Mesenchymal stem cell (in vitro differentiated cells and primary cell): ENCODE results near the gene RNF227.

Experiments used
- DNase-seq: peaks from one replicate; pipeline ENCODE4 v3.0.0-alpha.2; 2013
- H2AFZ ChIP-seq: one replicate; pipeline ENCODE4 v1.6.1; 2013; ENCODE audit warnings: low read depth, mild to moderate bottlenecking, control low read depth, inconsistent platforms, low read length, moderate library complexity
- H2AK5ac ChIP-seq: 2 replicates; pipeline ENCODE4 v1.6.1; 2013; ENCODE audit warnings: low read length, moderate library complexity, mild to moderate bottlenecking, inconsistent platforms; ENCODE audit not compliant: severe bottlenecking
- H2BK120ac ChIP-seq: one replicate; pipeline ENCODE4 v1.6.1; 2013; ENCODE audit warnings: low read depth, mild to moderate bottlenecking, inconsistent platforms, low read length, moderate library complexity
- H2BK12ac ChIP-seq, 2 experiments: one replicate each; pipeline ENCODE4 v1.6.1; 2013; ENCODE audit warnings: inconsistent platforms in 2 of 2, low read length in 2 of 2, mild to moderate bottlenecking in 2 of 2, moderate library complexity in 2 of 2, control low read depth in 1 of 2
- H2BK15ac ChIP-seq: one replicate; pipeline ENCODE4 v1.6.1; 2013; ENCODE audit warnings: mild to moderate bottlenecking, low read depth, inconsistent platforms; ENCODE audit not compliant: poor library complexity, severe bottlenecking
- H2BK5ac ChIP-seq: 2 replicates; pipeline ENCODE4 v1.6.1; 2013; ENCODE audit warnings: low read depth, mild to moderate bottlenecking, low read length, control low read depth, inconsistent platforms; ENCODE audit not compliant: poor library complexity, severe bottlenecking
- H3K14ac ChIP-seq, 2 experiments: one replicate each; pipeline ENCODE4 v1.6.1; 2013; ENCODE audit warnings: inconsistent platforms in 2 of 2, low read length in 2 of 2, control low read depth in 1 of 2, mild to moderate bottlenecking in 1 of 2, moderate library complexity in 1 of 2
- H3K18ac ChIP-seq, 2 experiments: one replicate each; pipeline ENCODE4 v1.6.1; 2013; ENCODE audit warnings: inconsistent platforms in 2 of 2, low read length in 2 of 2, control low read depth in 1 of 2, low read depth in 1 of 2, mild to moderate bottlenecking in 1 of 2
- H3K23ac ChIP-seq, 2 experiments: one replicate each; pipeline ENCODE4 v1.6.1; 2013; ENCODE audit warnings: inconsistent platforms in 2 of 2, low read length in 2 of 2, mild to moderate bottlenecking in 2 of 2, moderate library complexity in 2 of 2, control low read depth in 1 of 2
- H3K27ac ChIP-seq: 2 replicates; pipeline ENCODE4 v1.5.1; 2013; ENCODE audit warnings: mild to moderate bottlenecking, moderate library complexity, low read length, control low read depth, inconsistent platforms; ENCODE audit not compliant: poor library complexity, severe bottlenecking
- H3K27me3 ChIP-seq, 2 experiments: 2 replicates each; pipeline versions ENCODE4 v1.6.1 to v1.7.0; 2013; ENCODE audit warnings: low read length in 2 of 2, mild to moderate bottlenecking in 2 of 2, moderate library complexity in 2 of 2, control low read depth in 1 of 2, inconsistent platforms in 1 of 2; ENCODE audit not compliant: control insufficient read depth in 1 of 2, insufficient read depth in 1 of 2
- H3K36me3 ChIP-seq, 2 experiments: 2 replicates each; pipeline versions ENCODE4 v1.6.1 to v1.7.0; 2013; ENCODE audit warnings: low read length in 2 of 2, control low read depth in 1 of 2, inconsistent platforms in 1 of 2, low read depth in 1 of 2, mild to moderate bottlenecking in 1 of 2; ENCODE audit not compliant: insufficient read depth in 2 of 2, control insufficient read depth in 1 of 2
- H3K4ac ChIP-seq, 2 experiments: one replicate each; pipeline ENCODE4 v1.6.1; 2013; ENCODE audit warnings: inconsistent platforms in 2 of 2, low read length in 2 of 2, mild to moderate bottlenecking in 2 of 2, moderate library complexity in 2 of 2, control low read depth in 1 of 2, low read depth in 1 of 2
- H3K4me1 ChIP-seq: 2 replicates; pipeline ENCODE4 v1.6.1; 2013; ENCODE audit warnings: low read depth, low read length, control low read depth; ENCODE audit not compliant: control insufficient read depth, insufficient read depth
- H3K4me2 ChIP-seq: 2 replicates; pipeline ENCODE4 v1.6.1; 2013; ENCODE audit warnings: low read length, mild to moderate bottlenecking, inconsistent platforms; ENCODE audit not compliant: poor library complexity, severe bottlenecking
- H3K4me3 ChIP-seq, 2 experiments: 2 replicates each; pipeline versions ENCODE4 v1.5.1 to v1.7.0; 2013; ENCODE audit warnings: low read length in 2 of 2, mild to moderate bottlenecking in 2 of 2, control low read depth in 1 of 2, low read depth in 1 of 2; ENCODE audit not compliant: insufficient read depth in 1 of 2
- H3K79me1 ChIP-seq: replicated peaks from 2 replicates; pipeline ENCODE4 v1.6.1; 2013; ENCODE audit warnings: mild to moderate bottlenecking, control low read depth, low read length, inconsistent platforms; ENCODE audit not compliant: poor library complexity, severe bottlenecking
- H3K9ac ChIP-seq: 2 replicates; pipeline ENCODE4 v1.7.0; 2013; ENCODE audit warnings: mild to moderate bottlenecking, low read length, moderate library complexity
- H3K9me3 ChIP-seq: 2 replicates; pipeline ENCODE4 v1.7.0; 2013; ENCODE audit warnings: mild to moderate bottlenecking, low read length; ENCODE audit not compliant: control insufficient read depth
- H4K8ac ChIP-seq: one replicate; pipeline ENCODE4 v1.6.1; 2013; ENCODE audit warnings: inconsistent platforms, mild to moderate bottlenecking, low read length, moderate library complexity
- H4K91ac ChIP-seq: one replicate; pipeline ENCODE4 v1.6.1; 2013; ENCODE audit warnings: mild to moderate bottlenecking, low read length, inconsistent platforms
- WGBS: methylation state at CpG from one replicate; pipeline ENCODE4 v1.1.7; 2013; ENCODE audit warnings: mixed read lengths; 5-methylcytosine and 5-hydroxymethylcytosine counted together

The RNF227 gene

DNA sequence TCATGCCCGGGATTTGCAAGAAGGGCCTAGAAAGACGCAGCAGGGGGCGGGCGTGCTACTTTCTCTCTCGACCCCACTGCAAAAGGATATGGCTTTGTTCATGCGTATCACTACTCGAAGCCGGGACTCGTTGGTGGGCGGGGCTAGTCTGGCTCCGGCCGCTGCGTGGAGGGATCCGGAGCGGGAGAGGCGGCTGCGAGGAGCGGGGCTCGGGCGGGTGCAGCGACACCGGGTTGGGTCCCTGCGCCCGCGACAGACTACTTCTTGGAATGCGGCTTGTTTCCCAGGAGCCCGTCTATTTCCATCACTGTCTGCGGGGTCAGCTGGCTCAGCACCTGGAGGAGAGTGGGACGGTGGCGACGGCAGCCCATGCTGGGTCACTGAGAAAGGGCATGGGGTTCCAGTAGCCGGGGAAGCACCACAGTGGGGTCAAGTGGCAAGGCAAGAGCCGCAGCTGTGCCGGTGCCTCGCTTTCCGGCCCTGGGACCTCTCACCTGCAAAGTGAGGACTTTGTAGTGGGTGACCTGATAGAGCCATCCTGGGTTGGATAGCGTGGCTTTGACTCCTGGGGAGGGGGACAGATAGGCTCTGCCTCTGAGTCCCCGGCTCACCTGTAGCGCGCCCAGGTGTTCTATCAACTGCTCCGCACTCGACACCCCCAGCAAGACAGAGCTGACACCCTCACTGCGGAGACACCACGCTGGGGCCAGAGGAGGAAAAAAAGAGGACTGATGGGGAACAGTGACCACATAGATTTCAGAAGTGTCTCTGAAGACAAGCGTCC is 6.9 kb upstream of the RNF227 start:
- H3K23ac ChIP-seq, result no peak overlapping the region
- peak overlapping the region in 1 of 2 experiments; percentile 21 for H2BK12ac ChIP-seq
- H3K4me3 ChIP-seq, result peak overlapping the region in 1 of 2 experiments; percentile 85
- no peaks in the 10 kb centered on the region for H3K9me3 ChIP-seq
- H3K27me3 ChIP-seq, result no peaks in the 10 kb centered on the region
- peak overlapping the region; percentile 58 to 84 for H3K18ac ChIP-seq
- WGBS, result 28% methylated on average over 45 of the region's 45 CpGs
- H3K79me1 ChIP-seq, result no peaks in the 10 kb centered on the region
- H3K4me2 ChIP-seq, result peak overlapping the region; percentile 46
- H3K14ac ChIP-seq, result no peak overlapping the region
- DNase-seq, result peak; percentile 78
- no peak overlapping the region for H2BK5ac ChIP-seq
- peak overlapping the region; percentile 83 for H4K8ac ChIP-seq
- peaks cover 6% of the 10 kb centered on the region for H3K4me1 ChIP-seq
- peak overlapping the region; percentile 84 for H3K9ac ChIP-seq
- H2AFZ ChIP-seq, result peak overlapping the region; percentile 30
- peaks cover 0 to 2% of the 10 kb centered on the region in 2 experiments for H3K36me3 ChIP-seq
- peak overlapping the region; percentile 22 to 24 for H3K4ac ChIP-seq
- H4K91ac ChIP-seq, result peak overlapping the region; percentile 78
- H2BK120ac ChIP-seq, result no peak overlapping the region
- no peak overlapping the region for H3K27ac ChIP-seq
- peak overlapping the region; percentile 83 for H2BK15ac ChIP-seq
- no peak overlapping the region for H2AK5ac ChIP-seq

GRCh38 chr17:7922269-7922844 is 6.3 kb upstream of the RNF227 start:
- H2AK5ac ChIP-seq, result no peak overlapping the region
- peak overlapping the region; percentile 83 for H2BK15ac ChIP-seq
- H3K27me3 ChIP-seq, result no peaks in the 10 kb centered on the region
- H3K18ac ChIP-seq, result peak overlapping the region; percentile 48 to 58
- H3K27ac ChIP-seq, result no peak overlapping the region
- no peak overlapping the region for H2BK5ac ChIP-seq
- peak overlapping the region in 1 of 2 experiments; percentile 20 for H3K14ac ChIP-seq
- peak overlapping the region; percentile 83 for H4K8ac ChIP-seq
- H3K4me1 ChIP-seq, result peaks cover 6% of the 10 kb centered on the region
- peak overlapping the region in 1 of 2 experiments; percentile 49 for H2BK12ac ChIP-seq
- H2AFZ ChIP-seq, result peak overlapping the region; percentile 68
- H4K91ac ChIP-seq, result peak overlapping the region; percentile 78
- no peaks in the 10 kb centered on the region for H3K36me3 ChIP-seq
- peak overlapping the region; percentile 46 for H3K4me2 ChIP-seq
- H3K9ac ChIP-seq, result peak overlapping the region; percentile 84
- H3K79me1 ChIP-seq, result no peaks in the 10 kb centered on the region
- peak overlapping the region; percentile 24 to 78 for H3K4ac ChIP-seq
- 52% methylated on average over 13 of the region's 16 CpGs for WGBS
- no peak overlapping the region for H2BK120ac ChIP-seq
- peak overlapping the region in 1 of 2 experiments; percentile 85 for H3K4me3 ChIP-seq
- H3K9me3 ChIP-seq, result no peaks in the 10 kb centered on the region
- DNase-seq, result no peak
- H3K23ac ChIP-seq, result no peak overlapping the region

GRCh38 chr17:7916808-7917207 is 719 bp upstream of the RNF227 start:
- Histone ChIP-seq H3K27ac (no peak overlapping the region), H2BK5ac (no peak overlapping the region), H3K4me2 (no peak overlapping the region), H3K18ac (no peak overlapping the region), H3K9ac (peak overlapping the region; percentile 89), H3K79me1 (peaks cover 2% of the 10 kb centered on the region), H2AK5ac (no peak overlapping the region), H2AFZ (no peak overlapping the region), H2BK15ac (no peak overlapping the region), H3K9me3 (no peaks in the 10 kb centered on the region), H3K4ac (no peak overlapping the region), H3K36me3 (peaks cover 7 to 9% of the 10 kb centered on the region in 2 experiments), H3K4me3 (peak overlapping the region in 1 of 2 experiments; percentile 75), H3K14ac (no peak overlapping the region), H4K8ac (peak overlapping the region; percentile 1), H3K23ac (no peak overlapping the region), H3K4me1 (peaks cover 15% of the 10 kb centered on the region), H3K27me3 (no peaks in the 10 kb centered on the region), H2BK12ac (no peak overlapping the region), H4K91ac (no peak overlapping the region), H2BK120ac (no peak overlapping the region)
- peak; percentile 2 for DNase-seq
- 63% methylated on average over 2 of the region's 2 CpGs for WGBS

DNA sequence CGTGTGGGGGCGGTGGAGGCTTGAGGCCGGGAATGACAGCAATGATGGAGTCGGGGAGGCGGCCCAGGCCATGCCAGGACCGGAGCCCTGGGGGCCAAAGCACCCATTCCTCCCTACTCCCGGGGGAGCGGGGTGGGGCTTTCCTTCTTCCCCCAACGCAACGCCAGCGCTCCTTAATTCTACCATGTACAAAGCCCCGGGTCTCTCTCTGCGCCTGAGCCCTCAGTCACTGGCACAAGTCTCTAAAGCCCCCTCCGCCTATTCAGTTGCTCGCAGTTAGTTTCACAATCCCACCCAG is 245 bp upstream of the RNF227 start:
- Histone ChIP-seq H2AK5ac (no peak overlapping the region), H3K9ac (peak overlapping the region; percentile 89), H2BK120ac (no peak overlapping the region), H3K4me3 (peak overlapping the region; percentile 20 to 75), H3K4me2 (peak overlapping the region; percentile 89), H2AFZ (peak overlapping the region; percentile 92), H3K9me3 (no peaks in the 10 kb centered on the region), H3K23ac (no peak overlapping the region), H3K4me1 (peaks cover 15% of the 10 kb centered on the region), H3K4ac (peak overlapping the region; percentile 95 to 98), H2BK5ac (no peak overlapping the region), H3K79me1 (peaks cover 2% of the 10 kb centered on the region), H3K14ac (no peak overlapping the region), H3K27me3 (no peaks in the 10 kb centered on the region), H4K91ac (peak overlapping the region; percentile 93), H4K8ac (peak overlapping the region; percentile 99), H3K18ac (peak overlapping the region; percentile 96 to 99), H3K27ac (no peak overlapping the region), H3K36me3 (peaks cover 12 to 14% of the 10 kb centered on the region in 2 experiments), H2BK12ac (no peak overlapping the region), H2BK15ac (peak overlapping the region; percentile 96)
- 58% methylated on average over 15 of the region's 15 CpGs for WGBS
- DNase-seq, result no peak
